Right renal cortex interstitium (tissue), 3 donors: Measurements from ENCODE around the gene PER3. TPM values are rescaled to one million over a fixed set of nuclear protein-coding genes. Genes with fewer than 3 reads are reported as not detected.

Experiments used
- DNase-seq, 3 donors: peaks; one replicate each; pipeline ENCODE4 v3.0.0-alpha.2; 2013; ENCODE audit warnings: low read depth in 3 of 3, low spot score in 2 of 3
- polyA plus RNA-seq, 3 donors: library from polyadenylated mRNA; unstranded; fragments of 120-200 nt; gene quantifications; one replicate each; pipeline ENCODE4 v1.2.1, GENCODE V29; 2013; ENCODE audit not compliant: insufficient read length in 3 of 3

PER3 gene
- polyA plus RNA-seq, 3 donors, result 11.6 to 13.3 (median 12.9) TPM

DNA sequence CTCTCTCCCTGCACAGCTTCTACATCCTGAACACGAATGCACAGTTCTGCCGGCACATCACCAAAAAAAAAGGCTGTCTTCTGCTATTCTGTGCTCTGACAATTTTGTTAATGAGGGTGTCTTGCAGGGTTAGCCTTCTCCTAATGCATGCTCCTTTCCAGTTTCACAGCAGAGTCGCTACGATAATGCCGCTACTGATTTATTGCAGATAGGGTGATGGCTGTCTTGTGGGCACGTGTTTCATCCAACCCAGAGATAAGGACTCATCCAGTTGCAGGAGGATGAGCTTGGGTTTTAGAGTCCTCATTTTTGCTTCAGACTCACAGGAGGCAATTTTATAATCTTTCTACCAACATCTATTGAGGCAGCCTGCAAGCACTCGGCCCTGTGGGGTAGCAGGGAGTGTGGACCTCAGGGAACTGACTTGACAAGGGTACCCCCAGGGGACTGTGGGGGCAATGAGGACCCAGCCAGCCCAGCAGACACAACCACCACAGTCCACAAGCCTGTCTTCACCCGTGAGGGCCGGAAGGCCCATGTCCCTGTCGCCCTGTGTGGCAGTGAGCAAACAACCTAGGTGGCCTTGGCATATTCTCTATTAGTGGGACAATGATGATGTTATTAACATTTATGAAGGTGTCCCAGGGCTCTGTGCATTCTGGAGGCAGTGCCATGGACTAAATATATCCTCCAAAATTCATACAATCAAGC is 84.1 kb downstream of the PER3 start:
- no peak for DNase-seq

DNA sequence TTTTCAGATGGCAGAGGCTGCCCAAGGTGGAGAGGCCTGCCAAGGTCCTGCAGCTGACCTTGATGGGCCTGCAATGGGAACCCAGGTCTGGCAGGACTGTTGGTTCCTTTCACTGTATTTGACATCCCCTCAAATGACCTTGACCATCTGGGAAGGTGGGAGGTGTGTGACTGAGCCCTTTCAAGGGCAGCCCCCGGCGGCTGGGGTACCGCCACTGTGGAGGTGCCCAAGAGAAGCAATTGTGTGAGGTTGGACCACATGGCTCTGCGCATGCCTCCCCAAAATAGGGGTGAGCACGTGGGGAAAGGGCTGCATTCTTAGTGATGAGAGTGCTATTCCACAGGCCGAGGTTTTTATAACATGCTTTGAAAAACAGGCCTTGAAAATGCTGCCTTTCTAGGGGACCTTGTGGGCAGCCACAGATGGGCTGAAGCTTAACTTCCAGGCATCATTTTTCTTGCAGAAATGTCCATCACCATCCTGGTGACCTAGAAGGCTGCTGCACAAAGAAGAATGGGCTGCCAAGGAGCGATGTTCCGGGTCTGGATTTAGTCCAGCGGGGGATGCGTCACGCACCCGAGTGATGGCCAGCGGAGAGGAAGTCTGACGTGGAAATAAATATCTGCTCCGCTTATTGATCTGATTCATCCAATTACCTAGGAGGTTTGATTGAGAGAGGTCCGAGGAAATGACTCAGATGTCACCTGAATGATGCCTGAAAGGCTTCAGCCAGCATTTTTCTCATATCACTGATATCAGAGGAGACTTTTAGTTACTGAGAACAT is 85.2 kb downstream of the PER3 start:
- no peak for DNase-seq

DNA sequence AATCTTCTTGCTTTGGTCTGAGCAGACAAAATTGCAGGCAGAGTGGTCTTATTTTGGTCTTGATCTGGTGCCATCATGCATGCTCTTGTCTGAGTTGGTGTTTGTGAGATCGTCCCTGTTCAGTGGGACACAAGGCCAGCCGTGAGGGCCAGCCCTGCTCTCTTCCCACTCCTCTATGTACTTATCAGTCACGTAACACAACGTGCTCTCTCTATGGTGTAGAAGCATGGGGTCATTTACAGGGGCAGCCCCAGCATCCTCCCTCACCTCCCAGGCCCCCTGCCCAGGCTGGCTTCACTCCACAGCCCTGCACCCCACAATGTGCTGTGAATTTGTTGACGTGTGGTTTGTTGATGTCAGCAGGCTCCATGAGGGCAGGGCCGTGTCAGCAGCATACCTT is 87.0 kb downstream of the PER3 start:
- no peak for DNase-seq

DNA sequence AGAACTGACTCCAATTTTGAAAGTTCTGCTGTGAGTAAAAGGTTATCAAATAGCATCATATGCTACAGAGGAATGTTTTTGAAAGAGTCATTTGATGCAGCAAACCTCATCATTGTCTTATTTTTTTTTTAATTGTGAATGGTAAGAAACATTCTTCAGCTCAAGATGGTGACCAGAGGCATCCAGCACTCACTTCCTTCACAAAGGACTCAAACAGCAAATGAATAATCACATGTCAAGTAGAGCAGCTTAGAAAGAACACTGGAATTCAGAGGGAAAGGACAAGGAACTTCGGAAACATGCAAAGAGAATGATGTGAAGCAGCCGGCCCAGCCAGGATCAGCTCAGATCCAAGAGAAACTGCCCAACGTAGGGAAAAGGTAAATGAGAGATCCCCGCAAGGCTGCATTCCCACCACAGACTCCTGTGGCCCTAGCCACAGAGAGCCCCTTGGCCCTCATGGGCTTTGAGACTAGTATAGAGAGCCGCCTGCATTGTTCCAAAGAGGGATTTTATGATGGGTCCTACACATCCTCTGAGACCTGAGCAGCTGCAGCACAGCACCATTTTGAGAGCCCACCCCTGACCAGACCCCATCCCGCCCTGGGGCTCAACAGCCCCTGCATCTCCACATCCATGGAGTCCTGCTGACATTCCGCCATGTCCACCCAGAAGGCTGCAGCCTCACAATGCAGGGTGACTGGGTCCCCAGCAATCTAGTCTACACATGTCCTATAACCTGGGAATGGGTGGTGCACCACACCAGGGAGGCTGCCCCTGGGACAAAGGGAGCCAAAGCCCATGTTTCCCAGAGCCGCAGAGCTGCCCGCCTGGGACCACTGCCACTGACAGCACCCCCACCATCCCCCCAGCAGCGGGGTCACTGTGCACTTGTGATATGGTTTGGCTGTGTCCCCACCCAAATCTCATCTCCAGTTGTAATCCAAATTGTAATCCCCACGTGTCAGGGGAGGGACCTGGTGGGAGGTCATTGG is 90.0 kb downstream of the PER3 start:
- DNase-seq, result no peak

DNA sequence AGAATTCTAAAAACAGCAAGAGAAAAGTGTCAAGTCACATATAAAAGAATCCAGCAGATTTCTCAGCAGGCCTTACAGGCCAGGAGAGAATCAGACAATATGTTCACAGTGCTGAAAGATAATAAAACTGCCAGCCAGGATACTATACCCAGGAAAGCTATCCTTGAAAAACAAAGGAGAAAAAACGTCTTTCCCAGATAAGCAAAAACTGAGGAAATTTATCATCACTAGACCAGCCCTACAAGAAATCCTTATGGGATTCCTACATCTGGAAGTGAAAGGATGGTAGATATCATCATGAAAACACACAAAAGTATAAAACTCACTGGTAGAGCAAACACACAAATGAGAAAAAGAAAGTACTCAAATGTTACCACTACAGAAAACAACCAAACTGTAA is 93.9 kb downstream of the PER3 start:
- DNase-seq, result no peak

DNA sequence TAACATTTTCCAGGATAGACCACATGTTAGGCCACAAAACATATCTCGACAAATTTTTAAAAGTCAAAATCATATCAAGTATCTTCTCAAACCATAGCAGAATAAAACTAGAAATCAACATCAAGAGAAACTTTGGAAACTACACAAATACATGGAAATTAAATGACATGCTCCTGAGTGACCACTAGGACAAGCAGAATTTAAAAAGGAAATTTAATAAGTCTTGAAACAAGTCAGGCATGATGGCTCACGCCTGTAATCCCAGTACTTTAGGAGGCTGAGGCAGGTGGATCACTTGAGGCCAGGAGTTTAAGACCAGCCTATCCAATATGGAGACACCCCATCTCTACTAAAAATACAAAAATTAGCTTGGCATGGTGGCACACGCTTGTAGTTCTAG is 95.1 kb downstream of the PER3 start:
- DNase-seq, result no peak

DNA sequence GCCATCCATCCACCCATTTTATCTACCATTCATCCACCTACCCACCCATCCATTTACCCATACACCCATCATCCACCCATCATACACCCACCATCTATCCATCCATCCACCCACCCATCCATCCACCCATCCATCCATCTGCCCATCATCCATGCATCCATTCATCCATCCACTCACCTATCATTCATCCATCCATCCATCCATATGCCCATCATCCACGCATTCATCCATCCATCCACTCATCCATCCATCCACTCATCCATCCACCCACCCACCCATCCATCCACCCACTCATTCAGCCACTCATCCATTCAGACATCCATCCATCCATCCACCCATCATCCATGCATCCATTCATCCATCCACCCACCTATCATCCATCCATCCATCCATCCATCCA is 100.7 kb downstream of the PER3 start:
- DNase-seq, result no peak

DNA sequence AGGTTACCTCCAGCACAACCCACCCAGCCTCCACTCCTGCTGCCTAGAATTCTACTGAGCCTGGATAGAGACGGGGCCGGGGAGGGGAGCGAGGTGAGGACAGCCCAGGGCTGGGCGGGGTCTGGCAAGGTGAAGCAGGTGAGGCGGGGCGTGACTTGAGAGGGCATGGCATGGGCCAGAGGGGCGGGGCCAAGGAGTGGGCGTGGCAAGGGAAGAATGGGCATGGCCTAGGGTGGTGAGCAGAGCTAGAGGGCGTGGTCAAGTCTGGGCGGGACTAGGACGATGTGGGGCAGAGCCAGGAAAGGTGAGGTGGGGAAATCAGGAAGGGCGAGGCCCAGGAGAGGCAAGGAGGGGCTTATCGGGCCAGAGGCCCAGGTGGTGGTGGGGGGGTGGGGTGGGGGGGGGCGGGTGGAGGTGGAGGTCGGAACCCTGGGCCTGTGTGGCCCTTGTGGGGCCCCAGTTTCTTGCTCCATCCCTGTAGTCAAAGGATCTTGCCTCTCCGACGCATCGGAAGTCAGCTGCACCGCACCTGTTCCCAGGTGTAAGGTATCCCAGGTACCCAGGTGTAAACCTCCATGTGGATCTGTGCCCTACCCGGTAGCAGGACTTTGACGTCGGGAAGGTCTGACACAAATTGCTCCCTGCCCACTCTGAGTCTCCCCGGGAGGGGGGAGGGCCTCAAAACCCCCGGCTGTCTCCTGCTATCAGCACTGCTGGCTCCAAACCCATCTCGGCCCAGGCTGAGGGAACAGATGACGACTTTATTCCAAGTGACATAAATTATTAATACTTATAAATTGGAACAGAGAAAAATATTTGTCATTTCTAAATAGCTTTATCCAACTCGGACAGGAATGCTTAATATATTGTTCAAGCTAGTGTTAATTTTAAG is 101.7 kb downstream of the PER3 start:
- DNase-seq, result no peak

DNA sequence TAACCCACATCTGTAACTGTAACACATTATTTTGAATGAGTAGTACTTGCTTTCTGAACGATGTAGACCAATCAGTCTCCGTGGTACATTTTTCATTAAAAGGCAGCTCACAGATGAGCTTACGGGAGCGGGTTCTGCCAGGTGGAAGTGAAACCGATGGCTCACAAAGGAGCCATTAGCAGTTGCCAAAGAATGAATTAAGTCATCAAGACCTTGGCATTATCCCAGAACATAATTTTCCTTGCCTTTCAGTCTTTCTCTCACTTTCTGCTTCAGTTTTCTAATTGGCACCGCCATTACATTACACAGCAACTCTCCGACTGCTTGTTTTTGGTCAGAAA is 102.3 kb downstream of the PER3 start:
- no peak for DNase-seq

DNA sequence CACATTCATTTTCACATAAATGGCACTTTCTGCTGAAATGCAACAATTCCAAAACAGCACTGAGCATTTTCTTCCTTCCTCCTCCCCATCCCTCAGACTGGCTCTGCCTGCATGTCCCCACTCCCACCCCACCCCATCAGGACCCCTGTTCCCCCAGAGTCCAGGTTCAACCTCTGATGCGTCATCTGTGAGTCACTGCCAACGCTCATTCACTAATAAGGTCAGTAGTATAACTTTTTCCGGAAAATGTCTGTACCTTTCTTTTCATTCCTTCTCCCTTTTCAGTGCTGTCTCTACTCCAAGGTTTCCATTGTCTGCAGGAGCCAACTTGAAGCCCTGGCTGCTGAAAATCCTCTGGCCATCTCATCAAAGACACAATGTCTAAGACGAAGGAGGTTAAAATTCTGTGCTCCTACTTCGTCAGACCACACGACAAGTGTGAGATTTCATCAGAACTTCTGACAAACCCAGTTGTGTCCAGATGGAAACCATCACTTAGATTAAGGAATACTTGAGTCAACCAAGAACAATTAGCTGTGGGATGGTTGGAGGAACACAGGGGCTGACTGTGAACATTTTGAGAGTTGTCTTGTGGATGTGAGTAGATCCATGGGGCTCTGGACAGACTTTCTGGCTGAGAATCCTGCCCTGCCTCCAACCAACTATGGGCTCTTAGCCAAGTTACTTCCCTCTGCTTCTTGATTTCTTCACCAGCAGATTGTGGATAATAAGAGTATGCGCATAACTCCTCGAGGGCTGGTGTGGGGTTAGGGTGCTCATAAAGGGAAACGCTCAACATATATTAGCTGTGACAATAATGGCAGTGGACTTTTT is 104.4 kb downstream of the PER3 start:
- no peak for DNase-seq

DNA sequence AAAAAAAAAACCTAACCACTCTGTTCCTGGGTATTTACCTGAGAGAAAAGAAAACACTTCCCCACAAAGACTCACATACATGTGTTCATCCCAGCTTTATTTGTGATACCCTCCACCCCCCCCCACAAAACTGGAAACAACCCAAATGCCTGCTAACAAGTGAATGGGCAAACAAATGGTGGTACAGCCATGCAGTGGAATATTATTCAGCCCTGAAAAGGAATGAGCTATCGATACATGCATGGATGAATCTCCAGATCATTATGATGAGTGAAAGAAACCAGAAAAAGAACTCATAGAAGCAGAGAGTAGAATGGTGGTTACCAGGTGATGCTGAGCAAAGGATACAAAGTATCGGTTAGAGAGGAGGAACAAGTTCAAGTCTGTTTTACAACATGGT is 106.8 kb downstream of the PER3 start:
- DNase-seq, result no peak

DNA sequence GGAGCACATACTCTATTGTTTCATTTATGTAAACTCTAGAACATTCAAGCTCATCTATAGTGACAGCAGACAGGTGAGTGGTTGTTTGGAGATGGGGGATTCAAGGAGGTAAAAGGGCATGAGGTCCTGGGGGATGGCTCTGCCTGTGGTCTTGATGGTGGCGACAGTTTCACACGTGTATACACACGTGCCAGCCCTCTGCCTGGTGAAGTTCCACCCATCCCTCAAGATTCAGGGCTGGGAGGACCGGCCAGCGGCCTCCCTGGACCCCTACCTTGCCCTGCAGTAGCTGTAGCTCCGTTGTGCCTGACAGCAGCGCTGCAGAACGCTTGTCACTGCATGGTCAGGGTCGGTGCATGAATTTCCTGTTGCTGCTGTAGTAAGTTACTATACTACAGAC is 107.7 kb downstream of the PER3 start:
- DNase-seq, result no peak

DNA sequence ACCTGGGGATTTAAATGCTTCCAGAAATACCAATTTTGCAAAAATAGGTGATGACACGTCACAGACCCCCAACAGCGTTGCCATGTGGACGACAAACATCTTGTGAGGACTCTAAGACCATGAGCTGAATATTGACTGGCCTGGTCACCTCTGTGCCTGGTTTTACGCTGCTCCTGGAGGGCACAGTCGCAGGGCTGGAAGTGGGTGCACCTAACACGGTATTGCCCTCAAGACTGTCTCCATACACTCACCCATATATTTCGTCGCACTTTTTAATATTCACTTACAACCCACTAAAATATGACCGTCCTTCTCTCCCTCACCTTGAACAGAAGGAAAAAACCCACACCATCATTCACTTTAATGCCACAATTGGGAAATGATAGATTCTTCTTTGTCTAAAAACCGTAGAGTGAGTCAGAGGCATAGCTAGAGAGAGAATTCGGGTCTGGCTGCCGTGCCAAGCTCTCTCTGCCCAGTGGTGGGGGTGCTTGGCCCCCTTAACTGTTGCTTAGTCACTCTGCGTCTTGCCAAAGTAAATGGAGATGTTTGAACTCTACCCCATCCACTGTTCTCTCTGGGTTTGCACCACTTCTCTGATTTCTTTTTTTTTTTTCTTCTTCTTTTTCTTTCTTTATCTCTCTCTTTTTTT is 109.6 kb downstream of the PER3 start:
- DNase-seq, result no peak

Other genes with a start within 250 kb of the PER3 start
- gene VAMP3, start 13.0 kb upstream of the PER3 start, polyA plus RNA-seq, result 100 to 1,000 TPM; 101 to 108 (median 104) TPM
- under 1 TPM in 2 of 3 donors, not detected in 1; 0.12 to 0.40 TPM for gene UTS2, start 68.8 kb downstream of the PER3 start, polyA plus RNA-seq
- gene TNFRSF9, start 156.5 kb downstream of the PER3 start, polyA plus RNA-seq, result under 1 TPM; 0.08 to 0.20 (median 0.18) TPM
- 100 to 1,000 TPM; 345 to 388 (median 371) TPM for gene PARK7, start 177.4 kb downstream of the PER3 start, polyA plus RNA-seq
- 10 to 100 TPM; 20.3 to 20.8 (median 20.4) TPM for gene ERRFI1, start 242.0 kb downstream of the PER3 start, polyA plus RNA-seq